Lower leg skin (tissue), 3 donors: Measurements from ENCODE around the gene SMPX.

Experiments used
- POLR2A ChIP-seq, 2 donors: fragments of 450-650 bp; IDR thresholded peaks; one replicate each; pipeline ENCODE4 v1.6.1; 2016 to 2017; ENCODE audit warnings: antibody characterized with exemption in 2 of 2, mild to moderate bottlenecking in 1 of 2, moderate library complexity in 1 of 2
- TF ChIP-seq, protein P1 (sequence below), 3 donors: fragments of 450-650 bp; IDR thresholded peaks; one replicate each; pipeline ENCODE4 v1.5.1; 2016; ENCODE audit warnings: antibody characterized with exemption in 3 of 3, mild to moderate bottlenecking in 3 of 3, moderate library complexity in 2 of 3

DNA sequence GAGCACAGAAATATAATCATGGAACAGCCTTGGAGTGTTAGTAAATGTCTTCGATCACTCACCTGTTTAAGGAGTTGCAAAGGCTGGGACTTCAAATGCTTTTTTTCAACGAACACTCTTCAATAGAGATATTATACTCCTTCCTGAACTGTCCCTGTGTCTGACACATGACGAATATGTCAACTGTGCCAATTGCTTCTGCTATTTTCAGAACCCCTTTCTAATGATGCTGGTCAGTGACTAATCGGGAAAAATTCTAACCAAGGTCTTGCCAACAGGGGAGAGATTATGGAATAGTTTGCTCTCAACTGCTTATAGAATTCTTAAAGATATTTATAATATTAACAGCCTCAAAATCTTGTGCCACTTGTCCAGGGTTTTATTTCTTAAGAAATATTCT, 91.2 kb downstream of the SMPX start:
- TF ChIP-seq, protein P1, sequence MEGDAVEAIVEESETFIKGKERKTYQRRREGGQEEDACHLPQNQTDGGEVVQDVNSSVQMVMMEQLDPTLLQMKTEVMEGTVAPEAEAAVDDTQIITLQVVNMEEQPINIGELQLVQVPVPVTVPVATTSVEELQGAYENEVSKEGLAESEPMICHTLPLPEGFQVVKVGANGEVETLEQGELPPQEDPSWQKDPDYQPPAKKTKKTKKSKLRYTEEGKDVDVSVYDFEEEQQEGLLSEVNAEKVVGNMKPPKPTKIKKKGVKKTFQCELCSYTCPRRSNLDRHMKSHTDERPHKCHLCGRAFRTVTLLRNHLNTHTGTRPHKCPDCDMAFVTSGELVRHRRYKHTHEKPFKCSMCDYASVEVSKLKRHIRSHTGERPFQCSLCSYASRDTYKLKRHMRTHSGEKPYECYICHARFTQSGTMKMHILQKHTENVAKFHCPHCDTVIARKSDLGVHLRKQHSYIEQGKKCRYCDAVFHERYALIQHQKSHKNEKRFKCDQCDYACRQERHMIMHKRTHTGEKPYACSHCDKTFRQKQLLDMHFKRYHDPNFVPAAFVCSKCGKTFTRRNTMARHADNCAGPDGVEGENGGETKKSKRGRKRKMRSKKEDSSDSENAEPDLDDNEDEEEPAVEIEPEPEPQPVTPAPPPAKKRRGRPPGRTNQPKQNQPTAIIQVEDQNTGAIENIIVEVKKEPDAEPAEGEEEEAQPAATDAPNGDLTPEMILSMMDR (IDR thresholded peaks at IDR 0.05) = no peak
- TF ChIP-seq POLR2A (IDR thresholded peaks at IDR 0.05) = no peak
